ENCODE measurements around the gene DCUN1D3.

GRCh38 chr16:20846030-20846429, 54.1 kb downstream of the DCUN1D3 start:
- TF ChIP-seq EZH2 (IDR thresholded peaks at IDR 0.05; ENCODE audit: low read depth): no peak
- TF ChIP-seq CTCF (conservative IDR thresholded peaks at IDR 0.05): no peak
